AG09319 (cell line): ENCODE data around the gene WASF3.

Experiments
- DNase-seq: peaks from one replicate; pipeline ENCODE4 v3.0.0-alpha.2; 2010; ENCODE audit warnings: low read depth; ENCODE audit errors: extremely low read depth
- CTCF ChIP-seq: IDR thresholded peaks from 2 replicates; pipeline ENCODE4 v1.5.1; 2011; ENCODE audit warnings: low read depth, mild to moderate bottlenecking, inconsistent platforms, low read length, moderate library complexity

Gene WASF3

GRCh38 chr13:26664286-26664685 is 106.8 kb downstream of the WASF3 start:
- DNase-seq, result no peak
- no peak for TF ChIP-seq CTCF

- TF ChIP-seq CTCF, result no peak
- no peak for DNase-seq
Observed at GRCh38 chr13:26664876-26665275, 107.4 kb downstream of the WASF3 start.

- DNase-seq, result no peak
- TF ChIP-seq CTCF, result no peak
Observed at GRCh38 chr13:26668357-26669146, 111.1 kb downstream of the WASF3 start.

GRCh38 chr13:26673890-26674289 is 116.4 kb downstream of the WASF3 start:
- DNase-seq, result no peak
- no peak for TF ChIP-seq CTCF

- TF ChIP-seq CTCF, result no peak
- no peak for DNase-seq
Observed at GRCh38 chr13:26677156-26677555, 119.7 kb downstream of the WASF3 start.

GRCh38 chr13:26678330-26678729 is 120.8 kb downstream of the WASF3 start:
- no peak for DNase-seq
- TF ChIP-seq CTCF, result no peak

- TF ChIP-seq CTCF, result no peak
- no peak for DNase-seq
Observed at GRCh38 chr13:26678796-26679195, 121.3 kb downstream of the WASF3 start.
